Hippocampal formation (tissue), 2 donors: ENCODE results near the gene PLIN4.
A peak's percentile ranks its signal among the peaks of the same experiment; 100 is the strongest.

Experiments
- DNase-seq, 2 donors: peaks; one replicate each; lab custom pipeline; 2025; lab: John Stamatoyannopoulos, UW

Gene PLIN4

DNA sequence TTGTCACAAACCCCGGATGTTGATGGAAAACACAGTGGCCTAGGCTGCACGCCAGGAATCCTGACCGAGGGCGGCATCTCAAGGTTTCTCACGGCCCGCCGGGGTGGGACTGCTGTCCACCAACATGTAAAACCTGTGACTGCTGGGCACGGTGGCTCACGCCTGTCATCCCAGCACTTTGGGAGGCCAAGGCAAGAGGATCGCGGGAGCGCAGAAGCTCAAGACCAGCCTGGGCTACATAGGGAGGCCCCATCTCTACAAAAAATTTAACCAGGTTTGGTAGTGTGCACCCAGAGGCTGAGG lies 11.2 kb downstream of the PLIN4 start:
- no peak for DNase-seq

DNA sequence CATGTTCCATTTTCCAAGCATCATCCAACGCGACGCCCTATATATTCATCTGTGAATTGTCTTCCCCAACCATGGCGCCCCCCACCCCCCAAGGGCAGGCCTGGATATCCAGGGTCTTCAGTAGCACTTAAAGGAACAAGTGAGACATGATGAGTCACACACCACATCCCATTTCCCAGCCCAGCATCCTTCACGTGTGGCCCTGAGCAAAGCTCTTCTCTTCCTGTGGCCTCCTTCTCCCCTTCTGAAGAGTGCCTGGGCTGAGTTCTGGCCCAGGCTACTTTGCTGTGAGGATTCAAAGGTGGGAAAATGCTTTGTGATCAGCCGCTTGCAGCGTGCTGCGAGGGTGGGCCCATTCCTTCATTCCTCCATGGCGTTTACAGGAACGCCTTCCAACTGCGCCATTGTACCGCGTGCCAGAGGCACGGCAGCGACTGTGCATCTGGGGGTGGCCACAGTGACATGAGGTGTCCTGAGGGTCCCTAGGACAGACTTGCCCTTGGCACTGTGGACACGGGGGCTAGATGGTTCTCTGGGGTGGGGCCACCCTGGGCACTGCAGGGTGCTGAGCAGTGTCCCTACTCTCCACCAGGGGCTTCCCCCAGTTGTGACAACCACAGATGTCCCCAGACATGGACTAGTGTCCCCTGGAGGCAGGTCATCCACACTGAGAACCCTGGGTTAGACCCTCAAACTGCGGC lies 11.7 kb downstream of the PLIN4 start:
- no peak for DNase-seq

DNA sequence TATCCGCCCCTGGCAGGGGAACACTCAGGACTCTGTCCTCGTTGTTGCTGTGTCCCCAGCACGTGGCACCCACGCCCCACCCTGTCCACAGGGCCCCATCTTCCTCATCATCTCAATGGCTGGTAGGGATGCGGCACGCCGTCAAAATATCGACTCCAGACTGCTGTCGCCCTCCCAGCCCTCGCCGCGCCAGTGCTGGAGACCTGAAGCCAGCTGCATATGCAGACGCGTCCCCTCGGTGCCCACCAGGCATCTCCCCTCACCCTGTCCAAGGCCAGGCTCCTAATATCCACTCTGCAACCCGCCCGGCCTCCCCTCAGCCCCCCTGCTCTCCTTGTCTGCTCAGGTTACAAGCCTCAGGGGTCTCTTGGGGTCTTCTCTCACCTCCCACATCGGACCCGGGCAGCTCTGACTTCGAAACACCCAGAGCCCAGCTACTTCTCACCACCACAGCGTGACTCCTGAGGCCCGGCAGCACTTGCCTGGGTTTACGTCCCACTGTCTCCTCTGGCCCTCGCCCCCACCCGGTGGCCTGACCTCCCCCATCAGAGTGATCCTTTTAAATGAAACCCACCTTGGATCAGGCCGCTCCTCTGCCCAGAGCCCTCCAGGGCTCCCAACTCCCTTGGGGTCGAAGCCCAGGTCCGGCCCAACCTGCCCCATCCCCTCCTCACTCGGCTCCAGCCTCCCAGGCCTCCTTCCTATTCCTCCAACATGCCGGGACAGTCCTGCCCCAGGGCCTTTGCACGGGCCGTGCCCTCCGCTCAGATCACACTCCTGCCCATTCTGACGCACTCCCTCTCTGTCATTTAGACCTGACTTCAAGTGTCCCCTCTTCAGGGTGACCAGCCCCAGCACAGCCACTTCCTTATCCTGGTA lies 12.5 kb downstream of the PLIN4 start:
- no peak for DNase-seq

DNA sequence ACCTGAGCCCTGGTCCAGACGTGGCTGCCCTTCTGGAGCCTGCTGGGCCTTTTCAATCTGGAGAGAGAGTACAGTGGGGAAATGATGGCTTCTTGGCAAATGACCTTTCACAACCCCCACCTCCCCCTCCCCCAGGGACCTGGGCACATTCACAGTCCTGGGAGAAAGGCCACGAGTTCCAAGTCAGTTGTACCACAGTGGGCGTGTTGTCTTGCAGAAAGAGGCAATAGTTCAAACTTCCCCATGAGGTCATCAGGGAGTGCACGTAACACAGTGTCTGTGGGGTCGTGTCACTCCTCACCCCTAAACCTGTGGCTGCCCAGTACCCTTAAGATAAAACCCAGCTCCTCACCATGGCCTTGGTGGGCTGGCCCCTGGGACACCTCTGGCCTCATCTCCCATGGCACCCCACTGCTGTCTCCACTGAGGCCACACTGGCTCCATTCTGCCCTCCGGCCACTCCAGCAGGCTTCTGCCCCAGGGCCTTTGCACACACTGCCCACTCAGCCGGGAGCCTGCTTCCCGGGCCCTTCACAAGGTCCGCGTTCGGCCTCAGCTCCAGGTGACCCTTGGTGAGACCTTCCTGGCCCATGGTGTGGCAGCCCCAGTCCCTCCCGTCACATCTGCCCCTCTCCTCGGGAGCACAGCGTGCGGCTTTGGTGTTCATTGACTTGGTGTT lies 13.3 kb downstream of the PLIN4 start:
- no peak for DNase-seq

DNA sequence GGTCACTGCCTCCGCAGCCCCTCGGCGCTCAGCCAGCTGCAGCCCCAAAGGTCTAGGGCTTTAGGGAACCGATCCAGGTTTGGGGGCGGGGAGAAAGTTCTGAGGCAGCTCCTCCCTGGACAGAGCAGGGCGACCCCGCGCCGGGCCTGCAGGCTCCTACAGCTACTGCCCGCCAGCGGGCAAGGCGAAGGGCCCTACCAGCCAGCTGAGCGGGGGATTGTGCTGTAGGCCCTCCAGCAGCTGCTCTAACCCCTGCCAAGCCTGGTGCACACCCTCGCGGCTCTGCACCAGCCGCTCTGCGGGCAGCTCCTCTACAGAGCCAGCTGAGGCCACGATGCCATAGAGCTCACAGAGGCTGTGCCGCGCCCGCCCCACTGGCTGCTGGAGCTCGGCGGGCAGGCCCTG lies 14.0 kb downstream of the PLIN4 start:
- peak; percentile 17 to 26 for DNase-seq

DNA sequence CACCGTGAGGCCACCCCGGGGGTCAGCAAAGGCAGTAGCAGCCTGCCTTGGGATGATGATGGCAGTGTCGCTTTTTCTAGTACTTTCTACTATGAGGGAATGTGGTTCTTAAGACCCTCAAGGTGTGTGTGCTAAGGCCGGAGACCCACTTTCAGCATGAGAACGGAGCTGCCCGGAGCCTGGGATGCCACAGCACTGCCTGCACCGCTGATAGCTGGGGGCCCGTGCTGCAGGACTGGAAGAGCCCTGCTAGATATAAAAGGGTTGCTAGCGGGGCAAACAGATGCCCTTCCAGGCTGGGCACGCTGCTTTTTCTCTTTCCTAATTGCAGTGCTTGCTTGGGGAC lies 14.5 kb downstream of the PLIN4 start:
- no peak for DNase-seq

DNA sequence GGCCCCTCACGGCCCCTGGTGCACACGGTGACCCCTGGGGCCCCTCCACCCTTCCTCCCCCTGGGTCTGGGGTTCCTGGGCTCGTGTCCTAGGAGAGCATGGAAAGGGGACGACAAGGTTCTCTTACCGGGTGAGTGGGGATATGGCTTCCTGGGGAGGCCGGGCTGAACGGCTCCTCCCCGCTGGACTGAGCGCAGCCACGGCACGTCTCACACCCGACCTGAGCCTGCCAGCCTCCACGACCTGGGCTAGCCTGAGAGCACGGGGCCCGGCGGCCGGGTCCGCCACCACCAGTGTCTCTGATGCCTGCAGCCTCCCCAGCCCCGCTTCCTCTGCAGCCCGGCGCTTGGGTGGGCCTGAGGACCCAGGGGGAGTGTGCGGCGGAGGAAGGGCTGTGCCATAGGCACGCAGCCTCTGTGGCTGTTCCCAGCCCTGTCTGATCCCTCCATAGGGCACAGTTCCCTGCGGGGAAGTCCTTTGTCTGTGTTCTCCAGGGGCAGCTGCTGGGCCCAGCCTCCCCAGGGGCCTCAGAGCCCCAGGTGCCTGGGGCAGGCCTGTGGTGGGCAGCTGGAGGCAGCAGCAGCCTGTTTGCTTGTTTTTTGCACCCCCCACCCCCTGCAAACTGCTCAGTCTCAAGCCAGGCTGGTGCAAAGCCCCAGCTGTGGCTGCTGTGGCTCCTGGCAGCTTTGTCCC lies 15.0 kb downstream of the PLIN4 start:
- DNase-seq = no peak

DNA sequence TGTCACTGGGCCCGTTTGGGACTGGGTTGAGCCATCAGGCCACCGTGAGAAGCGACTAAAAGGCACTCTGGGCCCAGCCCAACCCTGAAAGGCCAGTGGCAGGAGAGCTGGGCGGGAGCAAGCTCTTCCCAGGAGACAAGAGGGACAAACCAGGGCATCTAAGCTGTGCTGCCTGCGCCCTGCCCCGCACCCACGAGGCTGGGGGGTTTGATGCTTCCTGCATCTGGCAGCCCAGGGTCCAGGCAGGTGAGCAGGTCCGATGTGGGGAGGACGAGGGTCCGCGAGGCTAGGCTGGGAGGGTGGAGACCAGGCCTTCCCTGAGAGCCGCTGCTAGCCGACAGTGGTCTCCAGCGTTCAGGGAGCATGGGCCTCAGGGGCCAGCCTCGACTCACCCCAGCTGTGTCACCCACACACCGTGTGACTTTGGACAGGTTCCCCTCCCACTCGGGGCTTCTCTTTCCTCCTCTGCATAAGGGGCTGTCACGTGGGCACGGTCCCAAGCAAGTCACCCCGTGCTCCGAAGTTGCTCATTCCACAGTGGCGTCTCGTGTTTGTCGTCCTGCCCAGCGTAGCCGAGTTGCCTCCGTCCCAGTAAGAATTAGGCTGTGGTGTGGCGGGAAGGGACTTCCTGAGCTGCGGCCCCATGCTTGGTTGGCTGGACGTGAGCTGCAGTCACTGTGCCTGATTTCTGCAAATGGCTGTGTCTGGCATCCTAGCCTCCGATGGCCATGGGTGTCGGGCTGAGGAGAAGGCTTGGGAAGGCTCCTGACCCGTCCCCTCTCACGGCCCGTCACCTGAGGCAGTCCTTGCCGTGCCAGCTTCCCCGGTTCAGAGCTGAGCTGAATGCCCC lies 15.8 kb downstream of the PLIN4 start:
- no peak for DNase-seq

DNA sequence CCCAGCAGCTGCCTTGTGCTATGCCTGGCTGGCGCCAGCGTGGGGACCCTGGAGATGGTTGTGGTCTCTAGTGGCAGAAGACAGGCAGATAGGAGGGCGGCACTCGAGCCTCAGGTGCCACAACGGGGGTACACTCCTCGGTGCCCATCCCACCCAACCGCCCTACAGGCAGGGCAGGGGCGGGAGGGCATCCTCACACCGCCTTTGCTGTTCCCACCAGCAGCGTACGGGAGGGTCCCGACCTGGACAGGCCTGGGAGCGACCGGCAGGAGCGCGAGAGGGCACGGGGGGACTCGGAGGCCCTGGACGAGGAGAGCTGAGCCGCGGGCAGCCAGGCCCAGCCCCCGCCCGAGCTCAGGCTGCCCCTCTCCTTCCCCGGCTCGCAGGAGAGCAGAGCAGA lies 16.6 kb downstream of the PLIN4 start:
- no peak for DNase-seq

DNA sequence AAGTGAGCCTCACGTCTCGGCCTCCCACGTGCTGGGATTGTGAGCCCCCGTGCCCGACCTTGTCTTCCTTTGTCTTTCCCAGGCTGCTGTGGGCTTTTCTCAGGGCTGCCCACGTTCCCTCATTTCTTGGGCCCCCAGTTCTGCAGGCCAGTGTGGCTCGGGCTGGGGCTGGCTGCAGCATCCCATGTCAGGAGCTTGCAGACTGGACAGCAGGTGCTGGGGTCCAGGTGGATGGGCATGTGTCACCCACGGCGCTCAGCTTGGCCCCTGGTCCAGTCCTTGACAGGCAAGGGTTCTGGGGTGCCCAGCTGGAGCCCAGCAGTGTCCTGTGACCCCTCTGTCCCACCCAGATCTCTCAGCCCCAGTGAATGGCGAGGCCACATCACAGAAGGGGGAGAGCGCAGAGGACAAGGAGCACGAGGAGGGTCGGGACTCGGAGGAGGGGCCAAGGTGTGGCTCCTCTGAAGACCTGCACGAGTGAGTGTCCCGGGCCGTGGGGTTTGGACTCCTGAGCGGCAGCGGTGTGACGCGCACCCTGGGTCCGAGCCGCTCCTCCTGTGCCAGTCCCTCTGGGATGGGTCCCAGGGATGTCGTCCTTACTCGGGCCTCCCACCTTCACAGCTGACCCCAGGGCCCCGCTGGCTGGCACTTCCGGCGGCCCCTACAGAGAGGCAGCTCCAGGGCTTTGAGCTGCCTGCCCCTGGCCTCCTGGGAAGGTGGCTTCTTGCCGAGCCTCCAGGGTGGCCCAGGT lies 17.3 kb downstream of the PLIN4 start:
- no peak for DNase-seq

DNA sequence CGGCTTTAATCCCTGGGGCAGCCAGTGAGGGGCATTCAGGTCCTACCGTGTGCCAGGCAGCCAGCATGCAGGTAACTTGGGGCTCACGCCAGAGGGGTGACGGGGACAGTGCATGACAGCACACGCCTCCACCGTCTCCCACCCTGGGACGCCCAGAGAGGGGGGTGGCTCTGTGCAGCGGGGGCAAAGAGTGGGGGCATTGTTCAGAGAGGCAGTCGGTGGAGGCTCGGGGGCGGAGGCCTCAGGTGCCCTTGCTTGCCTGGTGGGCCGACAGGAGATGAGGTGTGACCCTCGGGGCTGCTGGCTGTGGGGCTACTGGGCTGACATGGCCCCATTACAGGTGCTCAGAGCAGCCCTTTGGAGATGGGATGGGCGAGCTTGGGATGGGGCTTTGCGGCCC lies 18.4 kb downstream of the PLIN4 start:
- no peak for DNase-seq

DNA sequence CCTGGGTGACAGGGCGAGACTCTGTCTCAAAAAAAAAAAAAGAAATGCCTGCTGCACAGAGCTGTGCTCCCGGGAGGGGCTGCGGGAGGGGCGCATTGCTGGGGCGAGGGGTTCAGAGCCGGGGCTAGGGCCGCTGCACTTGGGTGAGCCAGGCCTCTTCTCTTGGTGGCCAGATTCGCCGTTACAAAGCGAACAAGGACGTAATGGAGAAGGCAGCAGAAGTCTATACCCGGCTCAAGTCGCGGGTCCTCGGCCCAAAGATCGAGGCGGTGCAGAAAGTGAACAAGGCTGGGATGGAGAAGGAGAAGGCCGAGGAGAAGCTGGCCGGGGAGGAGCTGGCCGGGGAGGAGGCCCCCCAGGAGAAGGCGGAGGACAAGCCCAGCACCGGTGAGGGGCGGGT lies 19.0 kb downstream of the PLIN4 start:
- no peak for DNase-seq

DNA sequence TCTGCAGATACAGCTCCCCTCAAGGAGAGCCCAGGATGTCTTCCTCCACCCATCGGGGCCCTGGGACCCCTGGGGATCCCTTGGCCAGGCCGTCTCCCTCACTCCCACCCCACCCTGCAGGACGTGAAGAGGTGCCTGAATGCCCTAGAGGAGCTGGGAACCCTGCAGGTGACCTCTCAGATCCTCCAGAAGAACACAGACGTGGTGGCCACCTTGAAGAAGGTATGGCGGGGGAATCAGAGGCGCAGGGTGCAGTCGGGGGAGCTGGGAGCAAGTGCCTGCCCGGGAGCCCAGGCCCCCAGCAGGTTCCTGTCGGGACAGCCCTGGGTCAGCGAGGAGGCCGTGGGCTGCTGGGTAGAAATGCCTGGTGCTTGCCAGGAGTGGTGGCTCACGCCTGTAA lies 19.6 kb downstream of the PLIN4 start:
- DNase-seq = no peak

DNA sequence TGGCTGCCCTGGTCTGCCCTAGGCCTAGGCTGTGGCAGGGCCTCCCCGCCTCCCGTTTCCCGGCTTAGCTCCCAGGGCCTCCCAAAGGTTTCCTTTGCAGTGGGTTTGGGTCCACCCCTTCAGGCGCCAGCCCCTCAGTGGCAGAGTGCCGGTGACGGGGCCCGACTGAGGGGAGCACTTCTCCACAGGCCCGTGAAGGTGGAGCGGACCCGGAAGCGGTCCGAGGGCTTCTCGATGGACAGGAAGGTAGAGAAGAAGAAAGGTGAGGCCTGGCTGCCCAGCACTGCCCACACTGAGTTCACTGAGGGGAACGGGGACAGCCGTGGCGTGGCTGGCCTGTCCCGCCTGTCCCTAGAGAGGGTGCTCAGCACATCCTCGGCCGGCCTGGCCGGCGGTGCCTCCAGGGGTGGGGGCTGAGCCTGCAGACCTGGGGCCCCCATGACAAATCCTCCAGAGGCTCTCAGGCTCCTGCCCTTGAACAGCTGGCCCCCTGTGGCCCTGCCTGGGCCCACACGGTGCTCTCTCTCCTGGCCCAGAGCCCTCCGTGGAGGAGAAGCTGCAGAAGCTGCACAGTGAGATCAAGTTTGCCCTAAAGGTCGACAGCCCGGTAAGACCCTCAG lies 20.4 kb downstream of the PLIN4 start:
- no peak for DNase-seq

DNA sequence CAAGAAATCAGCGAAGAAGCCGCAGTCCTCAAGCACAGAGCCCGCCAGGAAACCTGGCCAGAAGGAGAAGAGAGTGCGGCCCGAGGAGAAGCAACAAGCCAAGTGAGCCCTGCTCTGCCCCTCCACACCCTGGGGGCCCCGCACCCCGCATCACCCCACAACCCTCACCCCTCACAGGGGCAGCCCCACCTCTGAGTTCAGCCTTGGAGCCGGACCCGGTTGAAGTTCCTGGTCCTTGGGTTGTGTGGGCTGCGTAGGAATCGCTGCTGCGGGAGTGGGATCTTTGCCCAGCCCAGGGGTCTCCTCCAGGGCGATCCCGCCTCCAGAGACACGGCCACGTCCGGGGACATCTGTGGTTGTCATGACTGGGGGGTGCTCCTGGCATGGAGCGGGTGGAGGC lies 22.0 kb downstream of the PLIN4 start:
- no peak for DNase-seq

DNA sequence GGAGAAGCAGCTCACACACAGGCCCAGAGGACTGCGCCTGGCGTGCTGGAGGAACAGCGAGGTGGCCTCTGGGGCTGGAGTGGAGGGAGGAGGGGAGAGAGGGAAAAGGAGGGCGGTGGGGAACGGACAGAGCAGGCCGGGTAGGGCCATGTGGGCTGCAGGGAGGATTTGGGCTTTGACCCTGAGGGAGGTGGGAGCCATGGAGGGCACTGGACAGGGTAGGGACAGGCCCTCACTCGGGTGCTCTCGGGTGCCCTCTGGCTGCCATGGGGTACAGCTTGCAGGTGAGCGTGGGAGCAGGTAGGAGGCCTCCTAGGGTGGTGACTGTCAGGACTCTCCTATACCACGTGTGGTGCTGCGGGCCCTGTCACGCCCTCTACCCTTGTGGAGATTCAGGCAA lies 22.8 kb downstream of the PLIN4 start:
- DNase-seq = no peak

DNA sequence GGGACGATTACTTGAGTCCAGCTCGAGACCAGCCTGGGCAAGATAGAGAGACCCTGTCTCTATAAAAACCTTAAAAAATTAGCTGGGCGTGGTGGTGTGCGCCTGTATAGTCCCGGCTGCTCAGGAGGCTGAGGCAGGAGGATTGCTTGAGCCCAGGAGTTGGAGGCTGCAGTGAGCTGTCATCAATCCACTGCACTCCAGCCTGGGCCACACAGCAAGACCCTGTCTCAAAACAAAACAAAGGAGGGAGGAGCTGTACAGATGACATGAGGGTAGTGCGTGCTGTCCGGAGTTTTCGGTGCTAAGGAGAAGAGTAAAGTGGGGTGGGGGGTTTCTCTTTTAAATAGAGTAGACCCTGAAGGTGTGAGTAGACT lies 23.6 kb downstream of the PLIN4 start:
- DNase-seq = no peak

DNA sequence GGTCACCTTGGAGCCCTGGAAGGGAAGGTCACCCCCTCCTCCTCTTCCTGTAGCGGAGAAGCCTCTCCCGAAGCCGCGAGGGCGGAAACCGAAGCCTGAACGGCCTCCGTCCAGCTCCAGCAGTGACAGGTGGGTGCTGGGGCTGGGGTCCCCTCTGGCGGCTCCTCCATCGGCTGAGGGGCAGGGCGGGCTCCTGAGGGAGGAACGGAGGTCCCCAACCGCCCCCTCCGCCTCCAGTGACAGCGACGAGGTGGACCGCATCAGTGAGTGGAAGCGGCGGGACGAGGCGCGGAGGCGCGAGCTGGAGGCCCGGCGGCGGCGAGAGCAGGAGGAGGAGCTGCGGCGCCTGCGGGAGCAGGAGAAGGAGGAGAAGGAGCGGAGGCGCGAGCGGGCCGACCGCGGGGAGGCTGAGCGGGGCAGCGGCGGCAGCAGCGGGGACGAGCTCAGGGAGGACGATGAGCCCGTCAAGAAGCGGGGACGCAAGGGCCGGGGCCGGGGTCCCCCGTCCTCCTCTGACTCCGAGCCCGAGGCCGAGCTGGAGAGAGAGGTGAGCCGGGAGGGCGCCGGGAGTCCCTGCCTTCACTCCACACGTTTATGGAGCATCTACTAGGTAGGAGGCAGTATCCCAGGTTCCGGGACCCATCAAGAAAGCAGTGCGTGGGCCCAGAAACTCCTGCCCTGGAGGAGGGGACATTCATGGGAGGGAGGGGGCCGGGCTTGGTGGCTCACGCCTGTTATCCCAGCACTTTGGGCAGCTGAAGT lies 24.2 kb downstream of the PLIN4 start:
- no peak for DNase-seq

DNA sequence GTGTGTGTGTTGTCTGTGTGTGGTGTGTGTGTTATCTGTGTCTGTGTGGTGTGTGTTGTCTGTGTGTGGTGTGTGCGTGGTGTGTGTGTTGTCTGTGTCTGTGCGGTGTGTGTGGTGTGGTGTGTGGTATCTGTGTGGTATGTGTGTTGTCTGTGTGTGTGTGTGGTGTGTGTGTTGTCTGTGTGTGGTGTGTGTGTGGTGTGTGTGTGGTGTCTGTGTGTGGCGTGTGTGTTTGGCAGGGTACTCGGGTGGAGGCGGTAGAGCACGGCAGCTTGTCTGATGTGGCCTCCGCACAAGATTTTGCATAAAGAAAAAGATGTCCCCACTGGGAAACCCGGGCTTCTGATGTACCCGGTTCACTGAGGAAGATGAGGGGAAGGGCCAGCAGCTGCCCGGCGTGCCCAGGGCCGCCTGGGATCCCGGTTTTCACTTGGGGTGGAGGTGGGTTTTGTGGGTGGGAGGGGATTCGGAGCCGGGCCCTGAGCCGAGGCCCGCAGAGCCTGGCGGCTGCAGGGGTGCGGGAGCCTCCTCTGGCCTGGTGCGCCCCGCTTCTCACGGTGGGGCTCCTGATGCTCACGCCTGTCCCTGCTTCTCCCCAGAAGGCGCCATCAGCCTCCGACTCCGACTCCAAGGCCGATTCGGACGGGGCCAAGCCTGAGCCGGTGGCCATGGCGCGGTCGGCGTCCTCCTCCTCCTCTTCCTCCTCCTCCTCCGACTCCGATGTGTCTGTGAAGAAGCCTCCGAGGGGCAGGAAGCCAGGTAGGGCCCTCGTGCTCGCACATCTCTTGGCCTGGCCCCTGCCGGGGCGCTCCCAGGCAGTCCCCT lies 25.0 kb downstream of the PLIN4 start:
- no peak for DNase-seq
